Right lobe of liver (tissue), 6 donors: ENCODE results near the gene CDC40. TPM values are rescaled to one million over a fixed set of nuclear protein-coding genes. Genes with fewer than 3 reads are reported as not detected.
"Not testable (repeated sequence)": the region's sequence is repeated elsewhere in the genome, so short reads cannot be mapped to it uniquely, and the experiment has no call there.

Source experiments
- ATAC-seq, 4 donors: fragments of 200-7000 bp; cut with Tn5 transposase; one replicate each; pipeline ENCODE4 v1.9.1; 2020; ENCODE audit warnings: mild to moderate bottlenecking in 4 of 4, moderate library complexity in 4 of 4
- DNase-seq, 3 donors: peaks; one replicate each; pipeline ENCODE4 v3.0.0-alpha.2; 2020
- H3K27ac ChIP-seq, 3 donors: fragments of 200-600 bp; one replicate each; pipeline ENCODE4 v1.8.0; 2022
- H3K27me3 ChIP-seq, 2 donors: fragments of 200-600 bp; one replicate each; pipeline ENCODE4 v1.8.0; 2022
- H3K36me3 ChIP-seq, 4 donors: fragments of 200-600 bp; sonication (generic) in 1 of 4; one replicate each; pipeline versions ENCODE4 v1.5.1 to v1.8.0; 2017 to 2022; ENCODE audit warnings: control low read depth in 1 of 4
- H3K4me1 ChIP-seq, 4 donors: fragments of 200-600 bp; sonication (generic) in 1 of 4; one replicate each; pipeline versions ENCODE4 v1.5.1 to v1.8.0; 2017 to 2022; ENCODE audit warnings: control low read depth in 1 of 4
- H3K4me3 ChIP-seq, 3 donors: fragments of 200-600 bp; one replicate each; pipeline ENCODE4 v1.8.0; 2022
- H3K9me3 ChIP-seq, 4 donors: fragments of 200-600 bp; sonication (generic) in 1 of 4; one replicate each; pipeline versions ENCODE4 v1.5.1 to v1.8.0; 2017 to 2022; ENCODE audit warnings: control low read depth in 1 of 4
- POLR2A ChIP-seq: fragments of 450-650 bp; IDR thresholded peaks from one replicate; pipeline ENCODE4 v1.6.1; 2017; ENCODE audit warnings: antibody characterized with exemption, mild to moderate bottlenecking
- WGBS: methylation state at CpG from one replicate; pipeline ENCODE4 v1.1.6; 2018; ENCODE audit warnings: low coverage, low lambda C conversion rate; ENCODE audit not compliant: insufficient coverage; ENCODE audit errors: missing lambda C conversion rate; 5-methylcytosine and 5-hydroxymethylcytosine counted together
- intact Hi-C, 2 donors: fragments of 100-400 bp; cut with DNase I; formaldehyde crosslinking; loops; one replicate each; pipeline versions ENCODE4 v1.11.2 to v1.14.1; 2022
- total RNA-seq, 6 experiments: library from RNA; depleted of rRNA in 2 of 6; stranded (reverse); fragments of >200 nt in 2 of 6; fragmentation: NEBNext Ultra II Directional in 3 of 6; extraction: Animal tissue kit (Norgen Biotek cat#: 25700) in 3 of 6; gene quantifications; one replicate each; pipeline versions ENCODE4 v1.1.0 to v1.2.4, GENCODE V29; 2016 to 2023
- TF ChIP-seq, protein P1 (sequence below), 4 donors: fragments of 200-600 bp in 3 of 4; fragments of 450-650 bp in 1 of 4; IDR thresholded peaks; one replicate each; pipeline versions ENCODE4 v1.5.1 to v1.8.0; 2016 to 2022; ENCODE audit warnings: antibody characterized with exemption in 4 of 4, mild to moderate bottlenecking in 2 of 4
- donor health status: DM: no; HTN: yes; CAD: no.
- donor health status: DM: no; HTN: no; CAD: no.
- donor health status: DM: no; HTN: no; CAD: no.
- donor health status: DM: no; HTN: yes; CAD: no.
- donor health status: DM: no; HTN: yes; CAD: no.

The CDC40 gene
- total RNA-seq, 6 experiments from 2014 or later: 10.2 to 12.3 (median 11.0) TPM

DNA sequence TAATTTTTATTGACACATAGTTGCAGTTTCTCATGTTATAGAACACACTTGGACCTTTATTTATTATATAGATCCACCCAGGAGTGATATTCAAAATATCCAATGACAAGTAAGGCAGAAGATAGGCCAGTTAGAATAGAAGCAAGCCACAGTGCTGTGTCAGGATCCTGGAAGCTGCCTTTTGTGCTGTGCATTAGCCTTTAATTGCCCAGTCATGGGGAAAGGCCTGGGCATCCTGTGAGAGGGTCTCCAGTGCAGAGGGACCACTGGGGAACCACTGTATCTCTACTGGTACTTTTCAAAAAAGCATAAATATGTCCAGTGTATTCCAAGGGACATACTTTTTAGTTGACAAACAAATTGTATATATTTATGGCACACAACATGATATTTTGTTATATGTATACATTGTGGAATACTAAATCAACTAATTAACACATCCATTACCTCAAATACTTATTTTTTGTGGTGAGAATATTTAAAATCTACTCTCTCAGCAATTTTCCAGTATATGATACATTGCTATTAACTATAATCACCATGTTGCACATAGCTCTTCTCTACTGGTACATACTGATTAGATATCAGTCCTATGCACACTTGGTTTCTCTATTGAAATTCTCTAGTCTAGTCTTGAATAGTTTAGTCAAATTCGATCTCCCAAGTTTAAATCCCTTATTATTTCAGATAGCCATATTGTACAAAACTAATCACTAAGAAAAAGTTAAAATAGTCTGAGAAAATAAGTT lies 59.5 kb downstream of the CDC40 start:
- DNase-seq (no peak), ATAC-seq (no peak)
- H3K4me3 ChIP-seq: no peak overlapping the region
- no peaks in the 10 kb centered on the region for H3K27me3 ChIP-seq
- H3K36me3 ChIP-seq: no peaks in the 10 kb centered on the region
- H3K27ac ChIP-seq: no peak overlapping the region
- TF ChIP-seq, protein P1, sequence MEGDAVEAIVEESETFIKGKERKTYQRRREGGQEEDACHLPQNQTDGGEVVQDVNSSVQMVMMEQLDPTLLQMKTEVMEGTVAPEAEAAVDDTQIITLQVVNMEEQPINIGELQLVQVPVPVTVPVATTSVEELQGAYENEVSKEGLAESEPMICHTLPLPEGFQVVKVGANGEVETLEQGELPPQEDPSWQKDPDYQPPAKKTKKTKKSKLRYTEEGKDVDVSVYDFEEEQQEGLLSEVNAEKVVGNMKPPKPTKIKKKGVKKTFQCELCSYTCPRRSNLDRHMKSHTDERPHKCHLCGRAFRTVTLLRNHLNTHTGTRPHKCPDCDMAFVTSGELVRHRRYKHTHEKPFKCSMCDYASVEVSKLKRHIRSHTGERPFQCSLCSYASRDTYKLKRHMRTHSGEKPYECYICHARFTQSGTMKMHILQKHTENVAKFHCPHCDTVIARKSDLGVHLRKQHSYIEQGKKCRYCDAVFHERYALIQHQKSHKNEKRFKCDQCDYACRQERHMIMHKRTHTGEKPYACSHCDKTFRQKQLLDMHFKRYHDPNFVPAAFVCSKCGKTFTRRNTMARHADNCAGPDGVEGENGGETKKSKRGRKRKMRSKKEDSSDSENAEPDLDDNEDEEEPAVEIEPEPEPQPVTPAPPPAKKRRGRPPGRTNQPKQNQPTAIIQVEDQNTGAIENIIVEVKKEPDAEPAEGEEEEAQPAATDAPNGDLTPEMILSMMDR (IDR thresholded peaks at IDR 0.05): no peak
- no peak for TF ChIP-seq POLR2A
- no peaks in the 10 kb centered on the region for H3K4me1 ChIP-seq
- intact Hi-C loops: no loop called here
- 100% methylated on average over 1 of the region's 1 CpG for WGBS
- H3K9me3 ChIP-seq: no peaks in the 10 kb centered on the region

DNA sequence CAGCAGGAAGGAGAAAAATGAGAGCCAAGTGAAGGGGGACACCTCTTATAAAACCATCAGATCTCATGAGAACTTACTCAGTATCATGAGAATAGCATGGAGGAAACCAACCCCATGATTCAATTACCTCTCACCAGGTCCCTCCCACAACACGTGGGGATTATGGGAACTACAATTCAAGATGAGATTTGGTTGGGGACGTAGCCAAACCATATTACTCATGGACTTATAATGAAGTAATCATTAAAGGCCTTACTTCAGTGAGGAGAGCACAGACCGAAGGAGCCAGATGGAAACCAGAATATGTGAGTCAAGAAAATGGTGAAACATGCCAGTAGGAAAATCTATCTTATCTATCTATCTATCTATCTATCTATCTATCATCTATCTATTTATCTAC lies 64.4 kb downstream of the CDC40 start:
- ATAC-seq, H3K4me3 ChIP-seq, H3K27me3 ChIP-seq, H3K4me1 ChIP-seq, H3K9me3 ChIP-seq, H3K27ac ChIP-seq, DNase-seq, intact Hi-C loops, H3K36me3 ChIP-seq: not testable (repeated sequence)
- 90% methylated on average over 3 of the region's 3 CpGs for WGBS

DNA sequence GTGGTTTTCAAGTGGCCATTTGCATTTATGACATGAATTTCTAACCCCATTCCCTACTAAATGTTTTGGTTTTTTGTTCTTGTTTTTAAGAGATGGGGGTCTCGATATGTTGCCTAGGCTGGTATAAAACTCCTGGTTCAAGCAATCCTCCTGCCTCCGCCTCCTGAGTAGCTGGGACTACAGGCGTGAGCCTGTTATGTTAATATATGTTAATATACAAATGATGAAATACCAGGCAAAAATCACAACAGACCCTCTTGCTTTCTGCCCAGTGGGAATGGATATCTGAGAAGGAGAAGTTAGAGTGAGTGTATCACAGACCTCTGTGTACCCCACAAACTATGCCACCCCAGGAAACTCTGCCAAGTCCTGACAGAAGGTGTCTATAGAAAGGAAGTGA lies 66.2 kb downstream of the CDC40 start:
- ATAC-seq (no peak), DNase-seq (no peak)
- TF ChIP-seq POLR2A: no peak
- TF ChIP-seq, protein P1 (IDR thresholded peaks at IDR 0.05): no peak
- Histone ChIP-seq H3K9me3 (no peaks in the 10 kb centered on the region), H3K27me3 (no peaks in the 10 kb centered on the region), H3K36me3 (no peaks in the 10 kb centered on the region), H3K4me1 (no peaks in the 10 kb centered on the region), H3K4me3 (no peak overlapping the region), H3K27ac (no peak overlapping the region)
- WGBS: 94% methylated on average over 3 of the region's 3 CpGs
- intact Hi-C loops: no loop called here

DNA sequence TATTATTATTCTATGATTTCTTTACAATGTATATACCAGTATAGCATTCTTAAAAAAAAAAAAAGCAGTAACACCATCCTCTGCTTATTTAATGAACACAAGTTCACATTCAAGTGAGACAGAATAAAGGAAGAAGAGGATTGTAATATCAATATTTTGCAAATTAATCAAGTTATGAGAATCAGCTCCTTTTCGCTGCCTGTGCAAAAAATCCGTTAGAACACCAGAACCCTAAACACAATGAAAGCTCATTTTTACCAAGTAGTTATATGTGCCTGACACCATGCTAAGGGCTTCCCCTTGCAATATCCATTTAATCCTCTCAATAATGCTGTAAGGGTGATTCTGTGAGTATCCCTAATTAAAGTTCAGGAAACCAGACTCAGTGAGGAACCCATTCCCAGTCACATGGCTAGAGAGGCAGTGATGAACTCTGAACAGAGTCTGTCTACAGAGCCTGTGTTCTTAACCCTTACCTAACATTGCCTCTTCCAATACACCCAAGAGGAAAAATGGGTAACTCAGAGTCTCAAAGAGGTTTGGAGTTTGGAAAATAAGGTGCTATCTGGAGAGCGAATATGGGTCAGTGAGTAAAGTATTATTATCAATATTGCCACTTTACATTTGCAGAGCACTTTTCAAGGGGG lies 66.8 kb downstream of the CDC40 start:
- no peak overlapping the region for H3K4me3 ChIP-seq
- no peak for ATAC-seq
- no peaks in the 10 kb centered on the region for H3K9me3 ChIP-seq
- no peak for DNase-seq
- no peak for TF ChIP-seq POLR2A
- TF ChIP-seq, protein P1 (IDR thresholded peaks at IDR 0.05): no peak
- H3K4me1 ChIP-seq: no peaks in the 10 kb centered on the region
- WGBS: 92% methylated on average over 3 of the region's 3 CpGs
- H3K27ac ChIP-seq: no peak overlapping the region
- intact Hi-C loops: no loop called here
- no peaks in the 10 kb centered on the region for H3K27me3 ChIP-seq
- no peaks in the 10 kb centered on the region for H3K36me3 ChIP-seq

DNA sequence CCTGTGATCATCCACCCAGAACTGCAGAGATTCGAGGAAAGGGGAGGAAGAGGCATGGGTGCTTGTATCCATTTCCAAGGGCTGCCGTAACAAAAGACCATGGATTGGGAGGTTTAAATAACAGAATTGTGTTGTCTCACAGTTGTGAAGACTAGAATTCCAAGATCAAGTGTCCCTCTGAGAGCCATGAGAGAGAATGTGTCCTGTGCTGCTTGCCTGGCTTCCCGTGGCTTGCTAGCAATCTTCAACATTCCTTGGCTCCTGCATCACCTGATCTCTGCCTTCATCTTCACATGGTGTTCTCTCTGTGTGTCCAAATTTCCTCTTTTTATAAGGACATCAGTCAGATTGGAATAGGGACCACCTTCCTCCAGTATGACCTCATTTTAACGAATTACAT lies 69.8 kb downstream of the CDC40 start:
- Histone ChIP-seq H3K36me3 (no peaks in the 10 kb centered on the region), H3K4me3 (no peak overlapping the region), H3K27me3 (no peaks in the 10 kb centered on the region), H3K27ac (no peak overlapping the region), H3K4me1 (no peaks in the 10 kb centered on the region), H3K9me3 (no peaks in the 10 kb centered on the region)
- 74% methylated on average over 4 of the region's 4 CpGs for WGBS
- no peak for DNase-seq
- intact Hi-C loops: no loop called here
- TF ChIP-seq, protein P1 (IDR thresholded peaks at IDR 0.05): no peak
- TF ChIP-seq POLR2A: no peak
- ATAC-seq: no peak
